ENCODE data around the gene MAPK8IP1. TPM values are rescaled to one million over a fixed set of nuclear protein-coding genes. Genes with fewer than 3 reads are reported as not detected.

MAPK8IP1 gene
- total and polyA plus RNA-seq, 2 donors (not counting 3 experiments of a cell fraction or from before 2014, with no cell fraction given) = 4.1 to 4.8 TPM

GRCh38 chr11:45859661-45860140 is 25.8 kb upstream of the MAPK8IP1 start:
- Histone ChIP-seq H3K4me1 (ENCODE audit: control insufficient read depth, extremely low read depth, insufficient read depth, low read length) (peaks cover 28% of the 10 kb centered on the region), H3K36me3 (ENCODE audit: control insufficient read depth in 2 of 2, extremely low read depth in 1 of 2, insufficient read depth in 2 of 2, low read length in 2 of 2) (peaks cover 0 to 12% of the 10 kb centered on the region in 2 experiments), H3K9me1 (replicated peaks; ENCODE audit: control insufficient read depth, extremely low read depth, insufficient read depth, low read length) (no peaks in the 10 kb centered on the region), H3K27ac (ENCODE audit: insufficient read depth, low read depth, low read length) (no peak overlapping the region), H3K4me3 (replicated peaks in 1 of 3; ENCODE audit: insufficient read depth in 1 of 3, low read depth in 1 of 3, low read length in 3 of 3) (no peak overlapping the region), H3K4me2 (ENCODE audit: insufficient read depth, low read length) (no peak overlapping the region), H3K79me2 (ENCODE audit: control insufficient read depth, insufficient read depth, low read length) (no peaks in the 10 kb centered on the region), H3K9ac (replicated peaks; ENCODE audit: extremely low read depth, insufficient read depth, low read length) (no peak overlapping the region), H3K9me3 (replicated peaks; ENCODE audit: control insufficient read depth, insufficient read depth, low read length) (no peaks in the 10 kb centered on the region), H4K20me1 (replicated peaks; ENCODE audit: control insufficient read depth, extremely low read depth, insufficient read depth, low read length) (no peaks in the 10 kb centered on the region), H3K27me3 (ENCODE audit: control insufficient read depth in 2 of 2, insufficient read depth in 2 of 2, low read length in 2 of 2) (no peaks in the 10 kb centered on the region), H2AFZ (ENCODE audit: low read depth, low read length) (no peak overlapping the region)
- CTCF ChIA-PET = interaction anchor here (0.9 to 1.7 kb wide), 4 partner anchors 9 to 18 kb away, joined by 3 to 5 read pairs (median 4); no protein-coding TSS in a partner anchor
- BruUV-seq (replicated peaks) = no TSS peak
- TF ChIP-seq EZH2 (IDR thresholded peaks at IDR 0.05; ENCODE audit: borderline replicate concordance, low read depth, low read length, severe bottlenecking) (no peak), MYC (IDR thresholded peaks at IDR 0.05; ENCODE audit: low read depth, low read length) (no peak), POLR2AphosphoS5 (IDR thresholded peaks at IDR 0.05; ENCODE audit: insufficient read depth, low read depth, low read length) (no peak), GATA2 (IDR thresholded peaks at IDR 0.05; ENCODE audit: insufficient read depth, insufficient read length, low read depth, low read length) (no peak), JUN (IDR thresholded peaks at IDR 0.05; ENCODE audit: borderline replicate concordance, insufficient read depth, insufficient read length, low read depth) (no peak), POLR2A (IDR thresholded peaks at IDR 0.05; ENCODE audit: low read depth, low read length) (no peak), MAX (IDR thresholded peaks at IDR 0.05; ENCODE audit: insufficient read depth, insufficient read length) (no peak), FOS (IDR thresholded peaks at IDR 0.05; ENCODE audit: borderline replicate concordance, insufficient read depth, low read length) (no peak)
- TF ChIP-seq, protein P1, sequence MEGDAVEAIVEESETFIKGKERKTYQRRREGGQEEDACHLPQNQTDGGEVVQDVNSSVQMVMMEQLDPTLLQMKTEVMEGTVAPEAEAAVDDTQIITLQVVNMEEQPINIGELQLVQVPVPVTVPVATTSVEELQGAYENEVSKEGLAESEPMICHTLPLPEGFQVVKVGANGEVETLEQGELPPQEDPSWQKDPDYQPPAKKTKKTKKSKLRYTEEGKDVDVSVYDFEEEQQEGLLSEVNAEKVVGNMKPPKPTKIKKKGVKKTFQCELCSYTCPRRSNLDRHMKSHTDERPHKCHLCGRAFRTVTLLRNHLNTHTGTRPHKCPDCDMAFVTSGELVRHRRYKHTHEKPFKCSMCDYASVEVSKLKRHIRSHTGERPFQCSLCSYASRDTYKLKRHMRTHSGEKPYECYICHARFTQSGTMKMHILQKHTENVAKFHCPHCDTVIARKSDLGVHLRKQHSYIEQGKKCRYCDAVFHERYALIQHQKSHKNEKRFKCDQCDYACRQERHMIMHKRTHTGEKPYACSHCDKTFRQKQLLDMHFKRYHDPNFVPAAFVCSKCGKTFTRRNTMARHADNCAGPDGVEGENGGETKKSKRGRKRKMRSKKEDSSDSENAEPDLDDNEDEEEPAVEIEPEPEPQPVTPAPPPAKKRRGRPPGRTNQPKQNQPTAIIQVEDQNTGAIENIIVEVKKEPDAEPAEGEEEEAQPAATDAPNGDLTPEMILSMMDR (IDR thresholded peaks at IDR 0.05; ENCODE audit: extremely low read depth in 1 of 2, insufficient read depth in 1 of 2, low read depth in 1 of 2, low read length in 2 of 2) = no peak
- no peak for FAIRE-seq
- POLR2A ChIA-PET = interaction anchor here (0.7 kb wide), 1 partner anchor 713 kb away, joined by 3 read pairs; no protein-coding TSS in a partner anchor
- dilution Hi-C loops (cut with MboI; ENCODE audit: extremely low pct_ligation_motif_present, low sequenced_read_pairs) = no loop called here
- intact Hi-C loops (cut with micrococcal nuclease) = no loop called here
- peak; percentile 85 for DNase-seq (ENCODE audit: low read depth, low spot score)
